ENCODE measurements around the gene FBXW8. TPM values are rescaled to one million over a fixed set of nuclear protein-coding genes. Genes with fewer than 3 reads are reported as not detected.

Gene FBXW8
- total RNA-seq, 1 experiment from 2014 or later, result 12.1 TPM

GRCh38 chr12:116948298-116948697, 37.5 kb downstream of the FBXW8 start:
- no peaks in the 10 kb centered on the region for H3K9me2 ChIP-seq (replicated peaks; ENCODE audit: low read length)
- no peak overlapping the region for H2AFZ ChIP-seq (ENCODE audit: low read length)
- no peak overlapping the region for H3K4me2 ChIP-seq (ENCODE audit: low read length)
- TF ChIP-seq CTCF (conservative IDR thresholded peaks at IDR 0.05; ENCODE audit: low read depth, low read length) (no peak), EZH2 (IDR thresholded peaks at IDR 0.05; ENCODE audit: low read length, unreplicated experiment) (no peak), EZH2phosphoT487 (IDR thresholded peaks at IDR 0.05; ENCODE audit: borderline replicate concordance, low read length) (no peak)
- no TSS peak for BruUV-seq (replicated peaks)
- intact Hi-C loops (cut with micrococcal nuclease), result no loop called here
- H3K79me2 ChIP-seq (ENCODE audit: low read length), result no peaks in the 10 kb centered on the region
- H3F3A ChIP-seq (ENCODE audit: low read length, unreplicated experiment), result no peaks in the 10 kb centered on the region
- no peak overlapping the region for H3K9ac ChIP-seq (ENCODE audit: low read length)
- H4K20me1 ChIP-seq (ENCODE audit: low read length), result no peaks in the 10 kb centered on the region
- H3K9me3 ChIP-seq (ENCODE audit: low read length), result no peaks in the 10 kb centered on the region
- ChIA-PET POLR2A (ENCODE audit: unreplicated experiment) (no interaction called here), CTCF (no interaction called here)
- ATAC-seq (no peak), DNase-seq (no peak)
- H3K4me3 ChIP-seq (ENCODE audit: low read length), result no peak overlapping the region
- no peaks in the 10 kb centered on the region for H3K4me1 ChIP-seq (ENCODE audit: insufficient read depth, low read length)
- H3K36me3 ChIP-seq (ENCODE audit: low read depth, low read length), result peaks cover 23% of the 10 kb centered on the region; the same call in 1 of the 2 replicates
- H3K27ac ChIP-seq (ENCODE audit: low read length), result no peak overlapping the region
- H3K27me3 ChIP-seq (ENCODE audit: low read length), result no peaks in the 10 kb centered on the region

GRCh38 chr12:116950628-116951325, 40.0 kb downstream of the FBXW8 start:
- BruUV-seq (replicated peaks), result no TSS peak
- Histone ChIP-seq H3K27ac (ENCODE audit: low read length) (no peak overlapping the region), H3K27me3 (ENCODE audit: low read length) (no peaks in the 10 kb centered on the region), H3K79me2 (ENCODE audit: low read length) (no peaks in the 10 kb centered on the region), H3F3A (ENCODE audit: low read length, unreplicated experiment) (peaks cover 3% of the 10 kb centered on the region), H3K9ac (ENCODE audit: low read length) (no peak overlapping the region), H3K4me2 (ENCODE audit: low read length) (no peak overlapping the region), H2AFZ (ENCODE audit: low read length) (no peak overlapping the region), H3K36me3 (ENCODE audit: low read depth, low read length) (peaks cover 18% of the 10 kb centered on the region; the same call in 1 of the 2 replicates), H3K4me1 (ENCODE audit: insufficient read depth, low read length) (0 out of 2 replicates have a peak, but pooled peaks cover 5% of the 10 kb centered on the region), H3K9me2 (replicated peaks; ENCODE audit: low read length) (no peaks in the 10 kb centered on the region), H3K9me3 (ENCODE audit: low read length) (no peaks in the 10 kb centered on the region), H4K20me1 (ENCODE audit: low read length) (no peaks in the 10 kb centered on the region), H3K4me3 (ENCODE audit: low read length) (no peak overlapping the region)
- TF ChIP-seq EZH2 (IDR thresholded peaks at IDR 0.05; ENCODE audit: low read length, unreplicated experiment), result no peak
- no peak for TF ChIP-seq CTCF (conservative IDR thresholded peaks at IDR 0.05; ENCODE audit: low read depth, low read length)
- no peak for TF ChIP-seq EZH2phosphoT487 (IDR thresholded peaks at IDR 0.05; ENCODE audit: borderline replicate concordance, low read length)
- intact Hi-C loops (cut with micrococcal nuclease), result no loop called here
- ATAC-seq, result no peak
- CTCF ChIA-PET, result no interaction called here
- no peak for DNase-seq
- POLR2A ChIA-PET (ENCODE audit: unreplicated experiment), result interaction anchor here (0.6 kb wide), 1 partner anchor 8 kb away, joined by 7 read pairs; no protein-coding TSS in a partner anchor
